ENCODE results near the gene CNTFR. TPM values are rescaled to one million over a fixed set of nuclear protein-coding genes. Genes with fewer than 3 reads are reported as not detected.

Gene CNTFR
- total RNA-seq, 2 donors from 2014 or later, result 2.7 to 13.3 TPM

- peak overlapping the region; percentile 63 to 69 for H3K27ac ChIP-seq
- H3K27me3 ChIP-seq (replicated peaks; ENCODE audit: insufficient read depth), result no peaks in the 10 kb centered on the region
- TF ChIP-seq CTCF (IDR thresholded peaks at IDR 0.05), result no peak
- TF ChIP-seq POLR2AphosphoS5 (IDR thresholded peaks at IDR 0.05), result peak; percentile 76
- peaks cover 17% of the 10 kb centered on the region for H3K4me1 ChIP-seq (replicated peaks)
- intact Hi-C loops (cut with DNase I), result no loop called here
- no peaks in the 10 kb centered on the region for H3K9me3 ChIP-seq
- peak; percentile 88 for DNase-seq (ENCODE audit: low spot score)
- H3K4me3 ChIP-seq, result no peak overlapping the region
- no peaks in the 10 kb centered on the region for H3K36me3 ChIP-seq
- WGBS, result 3% methylated on average over 26 of the region's 26 CpGs
These were observed 3.5 kb upstream of the CNTFR start for GRCh38 chr9:34592895-34593601.

GRCh38 chr9:34591917-34592866 lies 2.7 kb upstream of the CNTFR start:
- intact Hi-C loops (cut with DNase I), result loop anchor here (1.0 to 2.0 kb wide), 2 partner anchors 44 to 189 kb away; no protein-coding TSS in a partner anchor
- Histone ChIP-seq H3K4me3 (no peak overlapping the region), H3K36me3 (no peaks in the 10 kb centered on the region), H3K27ac (peak overlapping the region; percentile 8 to 63), H3K4me1 (replicated peaks) (peaks cover 17% of the 10 kb centered on the region), H3K27me3 (replicated peaks; ENCODE audit: insufficient read depth) (no peaks in the 10 kb centered on the region), H3K9me3 (no peaks in the 10 kb centered on the region)
- TF ChIP-seq POLR2AphosphoS5 (IDR thresholded peaks at IDR 0.05), result no peak
- WGBS, result 37% methylated on average over 16 of the region's 16 CpGs
- DNase-seq (ENCODE audit: low spot score), result no peak

GRCh38 chr9:34591248-34591916 lies 1.9 kb upstream of the CNTFR start:
- TF ChIP-seq CTCF (IDR thresholded peaks at IDR 0.05), result peak; percentile 89 to 96 (median 94)
- TF ChIP-seq POLR2A (IDR thresholded peaks at IDR 0.05), result no peak
- TF ChIP-seq POLR2AphosphoS5 (IDR thresholded peaks at IDR 0.05), result peak; percentile 42
- no peaks in the 10 kb centered on the region for H3K36me3 ChIP-seq
- H3K9me3 ChIP-seq, result no peaks in the 10 kb centered on the region
- no peak overlapping the region for H3K27ac ChIP-seq
- H3K4me3 ChIP-seq, result no peak overlapping the region
- DNase-seq (ENCODE audit: low spot score), result peak; percentile 84
- peaks cover 17% of the 10 kb centered on the region for H3K4me1 ChIP-seq (replicated peaks)
- H3K27me3 ChIP-seq (replicated peaks; ENCODE audit: insufficient read depth), result no peaks in the 10 kb centered on the region
- intact Hi-C loops (cut with DNase I), result loop anchor here (1.0 to 2.0 kb wide), 2 partner anchors 43 to 189 kb away; no protein-coding TSS in a partner anchor
- 15% methylated on average over 60 of the region's 60 CpGs for WGBS

- no peaks in the 10 kb centered on the region for H3K27me3 ChIP-seq (replicated peaks; ENCODE audit: insufficient read depth)
- intact Hi-C loops (cut with DNase I), result loop anchor here (1.0 to 2.0 kb wide), 2 partner anchors 42 to 188 kb away; no protein-coding TSS in a partner anchor
- TF ChIP-seq POLR2AphosphoS5 (IDR thresholded peaks at IDR 0.05) (no peak), CTCF (IDR thresholded peaks at IDR 0.05) (no peak), POLR2A (IDR thresholded peaks at IDR 0.05) (no peak)
- no peak for DNase-seq (ENCODE audit: low spot score)
- H3K27ac ChIP-seq, result peak overlapping the region in 1 of 2 donors; percentile 20
- H3K9me3 ChIP-seq, result no peaks in the 10 kb centered on the region
- peaks cover 17% of the 10 kb centered on the region for H3K4me1 ChIP-seq (replicated peaks)
- H3K36me3 ChIP-seq, result no peaks in the 10 kb centered on the region
- H3K4me3 ChIP-seq, result peak overlapping the region; percentile 46 to 62
- 43% methylated on average over 40 of the region's 40 CpGs for WGBS
These were observed 1.1 kb upstream of the CNTFR start for GRCh38 chr9:34590381-34591247.
